Right lobe of liver (tissue), 6 donors: Measurements from ENCODE around the gene MEOX1. TPM values are rescaled to one million over a fixed set of nuclear protein-coding genes. Genes with fewer than 3 reads are reported as not detected.
"Not testable (repeated sequence)": the region's sequence is repeated elsewhere in the genome, so short reads cannot be mapped to it uniquely, and the experiment has no call there.

Experiments used
- ATAC-seq, 4 donors: fragments of 200-7000 bp; cut with Tn5 transposase; one replicate each; pipeline ENCODE4 v1.9.1; 2020; ENCODE audit warnings: mild to moderate bottlenecking in 4 of 4, moderate library complexity in 4 of 4
- DNase-seq, 3 donors: peaks; one replicate each; pipeline ENCODE4 v3.0.0-alpha.2; 2020
- H3K27ac ChIP-seq, 3 donors: fragments of 200-600 bp; one replicate each; pipeline ENCODE4 v1.8.0; 2022
- H3K27me3 ChIP-seq, 2 donors: fragments of 200-600 bp; one replicate each; pipeline ENCODE4 v1.8.0; 2022
- H3K36me3 ChIP-seq, 4 donors: fragments of 200-600 bp; sonication (generic) in 1 of 4; one replicate each; pipeline versions ENCODE4 v1.5.1 to v1.8.0; 2017 to 2022; ENCODE audit warnings: control low read depth in 1 of 4
- H3K4me1 ChIP-seq, 4 donors: fragments of 200-600 bp; sonication (generic) in 1 of 4; one replicate each; pipeline versions ENCODE4 v1.5.1 to v1.8.0; 2017 to 2022; ENCODE audit warnings: control low read depth in 1 of 4
- H3K4me3 ChIP-seq, 3 donors: fragments of 200-600 bp; one replicate each; pipeline ENCODE4 v1.8.0; 2022
- H3K9me3 ChIP-seq, 4 donors: fragments of 200-600 bp; sonication (generic) in 1 of 4; one replicate each; pipeline versions ENCODE4 v1.5.1 to v1.8.0; 2017 to 2022; ENCODE audit warnings: control low read depth in 1 of 4
- POLR2A ChIP-seq: fragments of 450-650 bp; IDR thresholded peaks from one replicate; pipeline ENCODE4 v1.6.1; 2017; ENCODE audit warnings: antibody characterized with exemption, mild to moderate bottlenecking
- WGBS: methylation state at CpG from one replicate; pipeline ENCODE4 v1.1.6; 2018; ENCODE audit warnings: low coverage, low lambda C conversion rate; ENCODE audit not compliant: insufficient coverage; ENCODE audit errors: missing lambda C conversion rate; 5-methylcytosine and 5-hydroxymethylcytosine counted together
- intact Hi-C, 2 donors: fragments of 100-400 bp; cut with DNase I; formaldehyde crosslinking; loops; one replicate each; pipeline versions ENCODE4 v1.11.2 to v1.14.1; 2022
- total RNA-seq, 6 experiments: library from RNA; depleted of rRNA in 2 of 6; stranded (reverse); fragments of >200 nt in 2 of 6; fragmentation: NEBNext Ultra II Directional in 3 of 6; extraction: Animal tissue kit (Norgen Biotek cat#: 25700) in 3 of 6; gene quantifications; one replicate each; pipeline versions ENCODE4 v1.1.0 to v1.2.4, GENCODE V29; 2016 to 2023
- TF ChIP-seq, protein P1 (sequence below), 4 donors: fragments of 200-600 bp in 3 of 4; fragments of 450-650 bp in 1 of 4; IDR thresholded peaks; one replicate each; pipeline versions ENCODE4 v1.5.1 to v1.8.0; 2016 to 2022; ENCODE audit warnings: antibody characterized with exemption in 4 of 4, mild to moderate bottlenecking in 2 of 4
- donor health status: DM: no; HTN: yes; CAD: no.
- donor health status: DM: no; HTN: no; CAD: no.
- donor health status: DM: no; HTN: no; CAD: no.
- donor health status: DM: no; HTN: yes; CAD: no.
- donor health status: DM: no; HTN: yes; CAD: no.

MEOX1 gene
- total RNA-seq, 6 experiments from 2014 or later: 0.11 TPM; not detected in 5

DNA sequence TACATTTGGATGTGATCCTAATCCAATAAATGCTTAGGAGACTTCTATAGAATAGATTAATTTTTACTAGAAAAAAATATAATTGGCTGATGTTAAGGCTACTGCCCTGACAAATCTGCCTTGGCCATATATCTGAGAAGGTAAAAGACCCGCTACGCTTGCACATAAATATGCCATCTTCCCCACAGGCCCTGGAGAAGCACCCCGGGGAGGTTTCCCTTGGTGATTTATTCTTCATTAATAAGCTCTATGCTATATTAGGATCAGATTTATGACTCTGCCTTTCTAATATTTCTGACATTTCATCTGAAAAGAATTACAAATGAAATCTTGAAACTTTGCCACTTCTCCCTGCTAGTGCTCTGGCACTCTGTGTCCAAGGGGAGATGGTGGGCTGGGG is 27.4 kb upstream of the MEOX1 start:
- Histone ChIP-seq H3K4me1 (no peaks in the 10 kb centered on the region), H3K36me3 (no peaks in the 10 kb centered on the region), H3K27me3 (no peaks in the 10 kb centered on the region), H3K9me3 (no peaks in the 10 kb centered on the region), H3K27ac (no peak overlapping the region), H3K4me3 (no peak overlapping the region)
- ATAC-seq (no peak), DNase-seq (no peak)
- WGBS: 83% methylated on average over 3 of the region's 3 CpGs
- intact Hi-C loops: loop anchor here in 1 of 2 donors (10.0 kb wide), 1 partner anchor 166 kb away; no protein-coding TSS in a partner anchor
- no peak for TF ChIP-seq POLR2A
- TF ChIP-seq, protein P1, sequence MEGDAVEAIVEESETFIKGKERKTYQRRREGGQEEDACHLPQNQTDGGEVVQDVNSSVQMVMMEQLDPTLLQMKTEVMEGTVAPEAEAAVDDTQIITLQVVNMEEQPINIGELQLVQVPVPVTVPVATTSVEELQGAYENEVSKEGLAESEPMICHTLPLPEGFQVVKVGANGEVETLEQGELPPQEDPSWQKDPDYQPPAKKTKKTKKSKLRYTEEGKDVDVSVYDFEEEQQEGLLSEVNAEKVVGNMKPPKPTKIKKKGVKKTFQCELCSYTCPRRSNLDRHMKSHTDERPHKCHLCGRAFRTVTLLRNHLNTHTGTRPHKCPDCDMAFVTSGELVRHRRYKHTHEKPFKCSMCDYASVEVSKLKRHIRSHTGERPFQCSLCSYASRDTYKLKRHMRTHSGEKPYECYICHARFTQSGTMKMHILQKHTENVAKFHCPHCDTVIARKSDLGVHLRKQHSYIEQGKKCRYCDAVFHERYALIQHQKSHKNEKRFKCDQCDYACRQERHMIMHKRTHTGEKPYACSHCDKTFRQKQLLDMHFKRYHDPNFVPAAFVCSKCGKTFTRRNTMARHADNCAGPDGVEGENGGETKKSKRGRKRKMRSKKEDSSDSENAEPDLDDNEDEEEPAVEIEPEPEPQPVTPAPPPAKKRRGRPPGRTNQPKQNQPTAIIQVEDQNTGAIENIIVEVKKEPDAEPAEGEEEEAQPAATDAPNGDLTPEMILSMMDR (IDR thresholded peaks at IDR 0.05): no peak

DNA sequence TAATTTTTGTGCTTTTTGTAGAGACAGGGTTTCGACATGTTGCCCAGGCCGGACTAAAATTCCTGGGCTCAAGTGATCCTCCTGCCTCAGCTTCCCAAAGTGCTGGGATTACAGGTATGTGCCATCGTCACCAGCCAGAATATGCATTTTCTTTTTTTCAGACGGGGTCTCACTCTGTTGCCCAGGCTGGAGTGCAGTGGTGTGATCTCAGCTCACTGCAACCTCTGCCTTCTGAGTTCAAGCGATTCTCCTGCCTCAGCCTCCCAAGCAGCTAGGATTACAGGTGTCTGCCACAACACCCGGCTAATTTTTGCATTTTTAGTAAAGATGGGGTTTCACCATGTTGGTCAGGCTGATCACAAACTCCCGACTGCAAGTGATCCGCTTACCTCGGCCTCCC is 25.2 kb upstream of the MEOX1 start:
- intact Hi-C loops: loop anchor here in 1 of 2 donors (10.0 kb wide), 1 partner anchor 168 kb away; no protein-coding TSS in a partner anchor

DNA sequence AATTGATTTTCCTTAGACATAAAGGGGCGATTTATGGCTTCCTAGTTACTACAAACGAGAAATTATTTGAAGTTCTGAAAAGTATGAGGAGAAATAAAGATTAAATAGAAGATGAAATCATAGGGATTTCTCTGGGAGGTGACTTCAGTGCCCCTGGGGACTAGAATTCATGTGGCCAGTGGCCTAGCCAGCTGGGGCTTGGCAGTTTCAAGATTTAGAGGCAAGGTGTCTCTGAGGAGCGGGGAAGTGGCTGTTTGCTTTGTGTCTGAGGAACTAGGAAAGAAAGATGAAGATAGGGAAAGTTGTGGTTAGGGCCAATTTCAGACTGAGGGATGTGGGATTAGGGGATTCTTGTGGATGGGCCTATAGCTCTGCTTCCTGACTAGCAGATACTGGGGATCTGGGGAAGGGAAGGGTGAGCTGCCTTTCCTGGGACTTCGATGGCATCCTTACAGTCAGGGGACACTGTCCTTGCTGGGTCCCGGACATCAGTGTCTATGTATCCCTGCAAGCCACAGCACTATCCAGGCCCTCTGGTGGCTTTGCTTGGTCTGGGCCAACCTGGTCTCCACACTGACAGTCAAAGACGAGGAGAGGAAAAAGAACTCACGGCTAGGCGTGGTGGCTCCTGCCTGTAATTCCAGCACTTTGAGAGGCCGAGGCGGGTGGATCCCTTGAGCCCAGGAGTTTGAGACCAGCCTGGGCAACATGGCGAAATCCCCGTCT is 22.4 kb upstream of the MEOX1 start:
- intact Hi-C loops: loop anchor here in 1 of 2 donors (10.0 kb wide), 1 partner anchor 171 kb away; no protein-coding TSS in a partner anchor
- DNase-seq (no peak), ATAC-seq (no peak)
- Histone ChIP-seq H3K36me3 (no peaks in the 10 kb centered on the region), H3K27ac (no peak overlapping the region), H3K27me3 (no peaks in the 10 kb centered on the region), H3K4me1 (no peaks in the 10 kb centered on the region), H3K4me3 (no peak overlapping the region), H3K9me3 (no peaks in the 10 kb centered on the region)
- TF ChIP-seq, protein P1 (IDR thresholded peaks at IDR 0.05): no peak
- TF ChIP-seq POLR2A: no peak
- 85% methylated on average over 8 of the region's 12 CpGs for WGBS

More for the DNA sequence above, 25.2 kb upstream of the MEOX1 start:
- not testable (repeated sequence) for H3K27me3 ChIP-seq, H3K9me3 ChIP-seq, H3K36me3 ChIP-seq, ATAC-seq, H3K4me1 ChIP-seq, DNase-seq, H3K27ac ChIP-seq, H3K4me3 ChIP-seq
- 81% methylated on average over 3 of the region's 9 CpGs for WGBS

DNA sequence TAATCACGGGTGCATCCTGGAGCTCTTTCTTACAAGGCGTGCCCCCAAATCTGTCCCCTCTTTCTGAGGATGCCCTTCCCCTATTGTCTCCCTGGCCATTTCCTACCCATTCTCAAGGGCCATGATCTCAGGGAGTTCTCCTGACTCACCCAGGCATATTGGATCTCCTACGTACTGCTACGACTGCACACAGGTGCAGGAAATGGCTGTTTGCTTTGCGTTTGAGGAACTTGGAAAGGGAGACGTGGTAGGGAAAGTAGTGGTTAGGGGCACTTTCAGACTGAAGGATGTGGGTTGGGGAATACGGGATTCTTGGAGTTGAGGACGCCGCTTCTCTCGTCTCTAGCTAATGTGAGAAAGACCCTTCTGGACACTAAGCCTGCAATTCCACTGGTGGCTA is 18.7 kb upstream of the MEOX1 start:
- Histone ChIP-seq H3K27ac (no peak overlapping the region), H3K36me3 (no peaks in the 10 kb centered on the region), H3K27me3 (no peaks in the 10 kb centered on the region), H3K4me3 (no peak overlapping the region), H3K4me1 (no peaks in the 10 kb centered on the region), H3K9me3 (no peaks in the 10 kb centered on the region)
- TF ChIP-seq POLR2A: no peak
- TF ChIP-seq, protein P1 (IDR thresholded peaks at IDR 0.05): no peak
- no peak for DNase-seq
- no peak for ATAC-seq
- 55% methylated on average over 10 of the region's 10 CpGs for WGBS
- intact Hi-C loops: loop anchor here in 1 of 2 donors (10.0 kb wide), 1 partner anchor 174 kb away; no protein-coding TSS in a partner anchor

DNA sequence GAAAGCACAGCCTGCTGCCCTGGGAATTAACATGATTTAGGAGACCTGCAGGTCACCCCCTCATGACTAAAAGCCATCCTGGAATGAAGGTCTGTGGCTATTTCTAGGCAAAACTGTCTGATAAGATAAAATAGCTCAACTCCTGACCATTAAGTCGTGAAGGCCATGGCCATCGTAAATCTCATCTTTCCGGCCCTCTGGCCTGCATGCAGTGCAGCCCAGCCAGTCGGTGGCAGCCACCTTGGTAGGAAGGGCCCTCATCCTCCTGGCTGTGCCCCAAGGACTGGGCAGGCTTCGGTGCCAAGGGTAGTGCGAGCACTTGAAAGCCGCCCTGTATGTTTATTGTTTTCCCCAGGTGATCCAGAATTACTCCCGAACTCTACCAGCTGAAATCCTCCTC is 18.2 kb upstream of the MEOX1 start:
- intact Hi-C loops: loop anchor here in 1 of 2 donors (10.0 kb wide), 1 partner anchor 175 kb away; no protein-coding TSS in a partner anchor
- no peaks in the 10 kb centered on the region for H3K27me3 ChIP-seq
- 80% methylated on average over 1 of the region's 8 CpGs for WGBS

More for the DNA sequence above, 18.2 kb upstream of the MEOX1 start:
- no peak for ATAC-seq
- H3K9me3 ChIP-seq: no peaks in the 10 kb centered on the region
- no peak overlapping the region for H3K4me3 ChIP-seq
- DNase-seq: no peak
- H3K36me3 ChIP-seq: no peaks in the 10 kb centered on the region
- TF ChIP-seq, protein P1 (IDR thresholded peaks at IDR 0.05): no peak
- no peak for TF ChIP-seq POLR2A
- H3K4me1 ChIP-seq: no peaks in the 10 kb centered on the region
- H3K27ac ChIP-seq: no peak overlapping the region
